SK-N-MC (cell line): Measurements from ENCODE around the gene PDE1C.

Experiments used
- EZH2 ChIP-seq: fragments of 200-600 bp; sonication (generic); IDR thresholded peaks from one replicate; pipeline ENCODE4 v1.6.1; 2017; ENCODE audit warnings: antibody characterized with exemption
- FOXP2 ChIP-seq: optimal IDR thresholded peaks from 2 replicates; pipeline ENCODE3; 2011; ENCODE audit warnings: mild to moderate bottlenecking, moderate library complexity; ENCODE audit not compliant: insufficient read depth; ENCODE audit errors: extremely low read length, control extremely low read depth
- POLR2AphosphoS5 ChIP-seq: IDR thresholded peaks from 2 replicates; pipeline ENCODE4 v1.6.1; 2012; ENCODE audit warnings: mild to moderate bottlenecking, low read depth, low read length, borderline replicate concordance

GRCh38 chr7:32044739-32045138 is 25.5 kb downstream of the PDE1C start:
- TF ChIP-seq POLR2AphosphoS5 (no peak), FOXP2 (no peak), EZH2 (no peak)
